ENCODE results near the gene ERCC6L2. TPM values are rescaled to one million over a fixed set of nuclear protein-coding genes. Genes with fewer than 3 reads are reported as not detected.

ERCC6L2 gene
- polyA plus RNA-seq, 2 of the 4 experiments (the other 2 are of a cell fraction) = 13.3 to 36.7 TPM

- Histone ChIP-seq H3K9me3 (peaks cover 11% of the 10 kb centered on the region), H3K4me1 (no peaks in the 10 kb centered on the region), H3K4me2 (no peak overlapping the region), H3K27ac (no peak overlapping the region), H3K4me3 (no peak overlapping the region)
- DNase-seq (ENCODE audit: low read depth in 1 of 2, low spot score in 1 of 2) (no peak), ATAC-seq (no peak), FAIRE-seq (no peak)
- TF ChIP-seq HOXB5 (CRISPR knock-in tag; IDR thresholded peaks at IDR 0.05) = no peak
- no peak for TF ChIP-seq EP300 (IDR thresholded peaks at IDR 0.05)
- no peak for TF ChIP-seq FOSB (CRISPR knock-in tag; IDR thresholded peaks at IDR 0.05)
- no peak for TF ChIP-seq BCL3 (IDR thresholded peaks at IDR 0.05)
- TF ChIP-seq CBX2 (IDR thresholded peaks at IDR 0.05; ENCODE audit: borderline replicate concordance, low read depth) = no peak
- TF ChIP-seq ELK1 (IDR thresholded peaks at IDR 0.05; ENCODE audit: low read depth, low read length) = no peak
- TF ChIP-seq PBX3 (IDR thresholded peaks at IDR 0.05) = no peak
- no peak for TF ChIP-seq E2F6 (IDR thresholded peaks at IDR 0.05; ENCODE audit: borderline replicate concordance, low read depth)
- no peak for TF ChIP-seq USF2 (IDR thresholded peaks at IDR 0.05)
- TF ChIP-seq PHF8 (IDR thresholded peaks at IDR 0.05; ENCODE audit: borderline replicate concordance, low read depth) = no peak
- TF ChIP-seq EHMT2 (IDR thresholded peaks at IDR 0.05; ENCODE audit: low read depth) = no peak
- no peak for TF ChIP-seq JUNB (IDR thresholded peaks at IDR 0.05)
- TF ChIP-seq CTCF (IDR thresholded peaks at IDR 0.05) = no peak
- no peak for TF ChIP-seq NR3C1 (IDR thresholded peaks at IDR 0.05)
- TF ChIP-seq TFCP2L1 (CRISPR knock-in tag; IDR thresholded peaks at IDR 0.05) = no peak
- TF ChIP-seq RARB (CRISPR knock-in tag; IDR thresholded peaks at IDR 0.05) = no peak
- TF ChIP-seq SMC3 (IDR thresholded peaks at IDR 0.05) = no peak
- TF ChIP-seq CHD2 (IDR thresholded peaks at IDR 0.05; ENCODE audit: low read length, partially characterized antibody) = no peak
- CTCF ChIA-PET = no interaction called here
- 93% methylated on average over 2 of the region's 2 CpGs for WGBS (ENCODE audit: missing lambda C conversion rate)
- POLR2A ChIA-PET = no interaction called here
These were observed 79.4 kb downstream of the ERCC6L2 start for GRCh38 chr9:95954940-95955339.

- Histone ChIP-seq H3K4me1 (no peaks in the 10 kb centered on the region), H3K4me3 (no peak overlapping the region), H3K4me2 (no peak overlapping the region), H3K27ac (no peak overlapping the region), H3K9me3 (no peaks in the 10 kb centered on the region; the same call in 2 of the 3 replicates)
- 86% methylated on average over 2 of the region's 2 CpGs for WGBS (ENCODE audit: missing lambda C conversion rate)
- ChIA-PET POLR2A (no interaction called here), CTCF (interaction anchor here (1.2 kb wide), 1 partner anchor 209 kb away, joined by 3 read pairs; no protein-coding TSS in a partner anchor)
- ATAC-seq (no peak), DNase-seq (ENCODE audit: low read depth in 1 of 2, low spot score in 1 of 2) (no peak), FAIRE-seq (no peak)
- TF ChIP-seq SREBF2 (IDR thresholded peaks at IDR 0.05) = no peak
- TF ChIP-seq MAFK (IDR thresholded peaks at IDR 0.05; ENCODE audit: partially characterized antibody) = peak; percentile 2
These were observed 87.4 kb downstream of the ERCC6L2 start for GRCh38 chr9:95962936-95963335.

Data from A549 (cell line).